C4-2B (cell line): ENCODE data around the gene ADSS1.

ENCODE experiments used
- H3K27ac ChIP-seq: fragments of 450-650 bp; 2 replicates; pipeline ENCODE4 v1.5.1; 2017
- CTCF ChIP-seq: fragments of 450-650 bp; conservative IDR thresholded peaks from 2 replicates; pipeline ENCODE4 v1.5.1; 2017; ENCODE audit warnings: mild to moderate bottlenecking
- ZFX ChIP-seq: fragments of 450-650 bp; IDR thresholded peaks from 2 replicates; pipeline ENCODE4 v1.6.1; 2017

ADSS1 gene

DNA sequence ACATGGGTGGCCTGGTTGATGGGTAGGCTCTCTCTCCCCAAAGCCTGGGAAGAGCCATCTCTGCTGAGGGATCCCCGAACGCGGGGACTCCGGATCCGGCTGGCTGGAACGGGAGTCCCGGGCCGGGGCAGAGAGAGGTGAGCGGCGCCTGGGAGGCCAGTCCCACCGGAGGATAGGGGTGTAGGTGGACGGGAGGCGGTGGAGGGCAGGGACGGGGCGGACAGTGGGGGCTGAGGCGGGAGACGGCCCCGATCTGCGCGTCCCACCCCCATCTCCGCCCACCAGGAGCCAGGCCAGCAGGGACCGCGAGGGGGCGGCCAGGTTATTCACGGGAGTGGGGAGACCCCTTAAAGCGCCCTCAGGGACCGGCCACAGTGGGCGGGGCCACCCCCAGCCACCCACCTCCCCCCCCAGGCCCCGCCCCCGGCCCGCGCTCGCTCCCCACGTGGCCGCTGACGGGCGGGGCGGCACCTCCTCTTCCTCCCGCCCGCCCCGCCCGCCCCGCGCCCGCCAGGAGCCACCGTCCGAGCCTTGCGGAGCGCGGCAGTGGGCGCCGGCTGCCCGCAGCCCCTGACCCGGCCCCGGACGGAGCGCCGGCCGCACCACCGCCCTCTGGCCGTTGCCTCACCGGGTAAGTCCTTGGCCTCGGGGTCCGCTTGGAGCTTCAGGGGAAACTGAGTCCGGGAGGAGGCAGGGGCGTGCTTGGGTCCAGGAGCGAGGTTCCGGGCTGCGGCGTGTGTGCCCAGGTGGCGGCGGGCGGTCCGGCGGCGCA lies 34.7 kb upstream of the ADSS1 start, which contains the start of gene INF2:
INF2 (plus strand) TSS at position 510 of the 772 bp plus-strand sequence. CDS start 11,748 bp downstream, outside the sequence.
- TF ChIP-seq ZFX = no peak

DNA sequence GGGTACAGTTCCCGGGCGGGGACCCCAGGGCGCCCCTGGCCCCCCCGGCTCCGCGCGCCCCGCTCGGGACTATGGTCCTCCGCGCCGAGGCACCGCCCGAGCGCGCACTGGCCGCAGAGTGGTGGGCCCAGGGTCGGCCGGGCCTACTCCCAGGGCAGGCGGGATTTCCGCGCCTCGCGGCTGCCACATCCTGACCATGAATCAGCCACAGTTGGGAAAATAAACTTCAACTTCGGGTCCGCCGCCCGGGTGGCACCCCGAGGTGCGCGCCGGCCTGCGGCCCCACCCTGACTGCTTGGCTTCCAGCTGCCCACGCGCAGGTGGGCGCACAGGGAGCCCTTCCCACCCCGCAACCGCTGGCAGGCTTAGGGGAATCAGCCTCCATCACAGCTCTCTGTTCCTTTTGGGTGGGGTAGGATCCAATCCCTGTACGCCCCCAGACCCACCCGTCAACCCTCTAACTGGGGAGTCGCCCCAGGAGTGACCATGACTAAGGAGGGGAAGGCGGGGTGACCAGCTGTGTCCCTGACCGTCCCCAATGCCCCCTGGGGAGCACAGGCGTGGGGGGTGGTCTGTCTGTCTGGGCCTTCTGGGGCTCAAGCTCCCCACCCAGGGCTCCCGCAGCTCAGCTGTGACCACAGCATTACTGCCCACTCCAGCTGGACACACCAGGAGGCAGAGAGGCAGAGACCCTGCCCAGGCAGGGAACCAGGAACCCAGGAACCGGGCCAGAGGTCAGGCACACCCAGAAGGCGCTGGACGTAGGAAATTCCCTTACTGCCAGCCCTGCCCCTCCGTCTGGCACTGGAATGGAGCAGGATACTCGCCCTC lies 33.9 kb upstream of the ADSS1 start:
- peak overlapping the region; percentile 77 for H3K27ac ChIP-seq
- peak; percentile 93; the same call in 1 of the 2 replicates for TF ChIP-seq ZFX
- TF ChIP-seq CTCF = no peak

More for the DNA sequence above, 34.7 kb upstream of the ADSS1 start, which contains the start of gene INF2:
- peak within 1 kb of the TSS; percentile 77 for H3K27ac ChIP-seq

DNA sequence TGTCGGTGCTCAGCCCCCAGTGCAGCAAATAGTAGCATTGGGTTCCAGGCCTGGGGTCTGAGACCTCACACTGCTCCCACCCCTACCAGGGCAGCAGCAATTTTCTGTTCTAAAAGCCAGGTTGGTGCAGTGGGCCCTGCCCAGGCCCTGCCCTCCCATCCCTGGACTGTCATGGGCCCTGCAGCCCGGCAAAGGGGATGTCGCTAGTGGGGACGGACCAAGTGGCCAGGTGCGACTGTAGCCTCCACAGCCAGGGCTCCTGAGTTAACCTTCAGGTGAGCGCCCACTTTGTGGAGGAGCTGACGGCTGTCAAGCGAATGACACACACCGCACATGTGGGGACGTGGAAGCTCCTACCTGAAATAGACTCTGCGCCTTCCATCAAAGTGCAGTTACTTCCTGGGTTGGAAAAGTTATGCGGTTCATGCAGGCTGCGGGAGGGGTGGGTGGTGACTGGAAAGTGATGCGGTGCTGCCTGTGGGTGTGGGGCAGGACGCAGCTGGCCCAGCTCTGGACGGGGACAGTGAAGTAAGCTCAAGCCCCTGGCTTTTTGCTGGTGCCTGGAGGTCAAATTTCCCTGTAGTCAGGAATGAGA lies 33.1 kb upstream of the ADSS1 start:
- H3K27ac ChIP-seq = no peak overlapping the region
- TF ChIP-seq CTCF (no peak), ZFX (no peak)

- TF ChIP-seq CTCF (no peak), ZFX (no peak)
Measured at GRCh38 chr14:104691546-104692260, 32.3 kb upstream of the ADSS1 start.

GRCh38 chr14:104692261-104692938 lies 31.6 kb upstream of the ADSS1 start:
- peak overlapping the region; percentile 74 for H3K27ac ChIP-seq
- TF ChIP-seq ZFX (no peak), CTCF (no peak)

More at GRCh38 chr14:104691546-104692260, 32.3 kb upstream of the ADSS1 start:
- no peak overlapping the region for H3K27ac ChIP-seq

DNA sequence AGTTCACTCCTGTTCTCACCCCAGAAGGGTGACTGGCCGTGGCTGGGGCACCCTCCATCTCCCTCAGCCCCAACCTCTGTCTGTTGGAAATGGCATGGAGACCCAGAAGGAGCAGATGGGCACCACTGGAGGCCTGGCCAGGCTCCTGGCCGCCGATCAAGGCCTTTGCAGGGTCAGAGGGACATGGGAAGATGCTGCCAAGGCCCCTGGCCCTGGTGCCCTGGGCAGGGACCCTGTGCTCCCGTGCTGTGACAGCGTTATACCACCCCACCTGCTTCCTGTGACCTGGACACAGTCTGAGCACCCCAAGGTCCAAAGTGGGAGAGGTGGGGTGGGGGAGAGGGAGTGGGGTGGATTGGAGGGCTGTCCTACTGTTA lies 31.1 kb upstream of the ADSS1 start:
- peak overlapping the region; percentile 74 for H3K27ac ChIP-seq
- TF ChIP-seq CTCF = no peak
- TF ChIP-seq ZFX = no peak
